Ishikawa (cell line): ENCODE measurements around the gene SH3YL1.

Experiments
- CEBPB ChIP-seq: IDR thresholded peaks from 2 replicates; pipeline ENCODE4 v1.6.1; 2012
- CREB1 ChIP-seq: IDR thresholded peaks from 2 replicates; pipeline ENCODE4 v1.6.1; 2012; ENCODE audit warnings: low read depth
- EGR1 ChIP-seq: IDR thresholded peaks from 2 replicates; pipeline ENCODE4 v1.6.1; 2012
- EP300 ChIP-seq: IDR thresholded peaks from 2 replicates; pipeline ENCODE4 v1.6.1; 2012; ENCODE audit warnings: borderline replicate concordance
- FOXM1 ChIP-seq: IDR thresholded peaks from 2 replicates; pipeline ENCODE4 v1.6.1; 2012; ENCODE audit warnings: low read depth, borderline replicate concordance
- MAX ChIP-seq: IDR thresholded peaks from 2 replicates; pipeline ENCODE4 v1.6.1; 2012
- NFIC ChIP-seq: IDR thresholded peaks from 2 replicates; pipeline ENCODE4 v1.6.1; 2012
- RAD21 ChIP-seq: IDR thresholded peaks from 2 replicates; pipeline ENCODE4 v1.6.1; 2012; ENCODE audit warnings: low read depth
- REST ChIP-seq: IDR thresholded peaks from 2 replicates; pipeline ENCODE4 v1.6.1; 2012; ENCODE audit warnings: low read depth, mild to moderate bottlenecking
- TAF1 ChIP-seq: IDR thresholded peaks from 2 replicates; pipeline ENCODE4 v1.6.1; 2012; ENCODE audit warnings: low read depth, mild to moderate bottlenecking
- TCF12 ChIP-seq: IDR thresholded peaks from 2 replicates; pipeline ENCODE4 v1.6.1; 2012; ENCODE audit warnings: low read depth
- TEAD4 ChIP-seq: IDR thresholded peaks from 2 replicates; pipeline ENCODE4 v1.6.1; 2012
- USF1 ChIP-seq: IDR thresholded peaks from 2 replicates; pipeline ENCODE4 v1.6.1; 2012
- YY1 ChIP-seq: IDR thresholded peaks from 2 replicates; pipeline ENCODE4 v1.6.1; 2012; ENCODE audit warnings: low read depth
- ZBTB7A ChIP-seq: IDR thresholded peaks from 2 replicates; pipeline ENCODE4 v1.6.1; 2012; ENCODE audit warnings: low read depth

The SH3YL1 gene

GRCh38 chr2:177733-178132 lies 86.1 kb downstream of the SH3YL1 start:
- TF ChIP-seq TCF12 (no peak), YY1 (no peak), TAF1 (no peak), EGR1 (no peak), USF1 (no peak), NFIC (no peak), CREB1 (no peak), ZBTB7A (no peak), RAD21 (no peak), REST (no peak), FOXM1 (no peak), EP300 (no peak), TEAD4 (no peak), CEBPB (no peak), MAX (no peak)

GRCh38 chr2:176917-177316 lies 86.9 kb downstream of the SH3YL1 start:
- TF ChIP-seq MAX (no peak), FOXM1 (no peak), REST (no peak), TAF1 (no peak), TEAD4 (no peak), ZBTB7A (no peak), EGR1 (no peak), RAD21 (no peak), USF1 (no peak), CEBPB (no peak), TCF12 (no peak), EP300 (no peak), NFIC (no peak)

GRCh38 chr2:175880-176820 lies 87.7 kb downstream of the SH3YL1 start:
- TF ChIP-seq NFIC (no peak), EGR1 (no peak), TEAD4 (no peak), CREB1 (no peak), REST (no peak), CEBPB (no peak), USF1 (no peak), TAF1 (no peak), MAX (no peak)
